HepG2 (cell line): ENCODE data around the gene CDH1. TPM values are rescaled to one million over a fixed set of nuclear protein-coding genes. Genes with fewer than 3 reads are reported as not detected.

Source experiments
- ARNTL ChIP-seq: sonication (generic); formaldehyde crosslinking; IDR thresholded peaks from 2 replicates; pipeline ENCODE4 v1.4.0; 2020; ENCODE audit warnings: mild to moderate bottlenecking, missing genetic modification reagents
- ASH2L ChIP-seq: fragments of 300-600, 200-600 bp; sonication (generic); IDR thresholded peaks from 2 replicates; pipeline ENCODE4 v1.7.0; 2017; ENCODE audit warnings: low read depth, mild to moderate bottlenecking, moderate library complexity, mixed read lengths, low read length; ENCODE audit not compliant: insufficient read length
- CHD2 ChIP-seq: IDR thresholded peaks from 2 replicates; pipeline ENCODE4 v1.6.1; 2011; ENCODE audit warnings: low read depth, low read length, improper control_type of control experiment
- FOXK1 ChIP-seq: sonication (generic); formaldehyde crosslinking; IDR thresholded peaks from 2 replicates; pipeline ENCODE4 v1.4.0; 2020; ENCODE audit warnings: low read depth, missing genetic modification reagents, borderline replicate concordance
- MAZ ChIP-seq, 2 experiments: sonication (generic) in 1 of 2; formaldehyde crosslinking in 1 of 2; IDR thresholded peaks; 2 replicates each; pipeline versions ENCODE4 v1.5.0 to v1.6.1; 2012 to 2020; ENCODE audit warnings: low read depth in 2 of 2, mild to moderate bottlenecking in 2 of 2, borderline replicate concordance in 1 of 2, improper control_type of control experiment in 1 of 2, low read length in 1 of 2, missing genetic modification reagents in 1 of 2, moderate library complexity in 1 of 2
- POLR2AphosphoS5 ChIP-seq: IDR thresholded peaks from 2 replicates; pipeline ENCODE4 v1.6.1; 2012; ENCODE audit warnings: low read depth, low read length
- SALL1 ChIP-seq: sonication (generic); formaldehyde crosslinking; IDR thresholded peaks from 2 replicates; pipeline ENCODE4 v1.8.0; 2022; ENCODE audit warnings: mild to moderate bottlenecking, missing genetic modification reagents
- TIGD3 ChIP-seq: sonication (generic); formaldehyde crosslinking; IDR thresholded peaks from 2 replicates; pipeline ENCODE4 v1.5.1; 2020; ENCODE audit warnings: mild to moderate bottlenecking, missing genetic modification reagents, borderline replicate concordance
- ZMYM4 ChIP-seq: sonication (generic); formaldehyde crosslinking; IDR thresholded peaks from 2 replicates; pipeline ENCODE4 v1.8.1; 2023; ENCODE audit warnings: mild to moderate bottlenecking, missing genetic modification reagents
- ZNF737 ChIP-seq: sonication (generic); formaldehyde crosslinking; IDR thresholded peaks from 2 replicates; pipeline ENCODE4 v1.5.0; 2020; ENCODE audit warnings: missing genetic modification reagents, mild to moderate bottlenecking, borderline replicate concordance
- ZNF788 ChIP-seq: sonication (generic); formaldehyde crosslinking; IDR thresholded peaks from 2 replicates; pipeline ENCODE4 v1.5.0; 2020; ENCODE audit warnings: mild to moderate bottlenecking, missing genetic modification reagents, borderline replicate concordance
- polyA plus RNA-seq, 8 experiments: library from polyadenylated mRNA; depleted of rRNA in 3 of 8; stranded (reverse) in 7 of 8; unstranded in 1 of 8; fragments of >200 nt; fragmentation: Illumina TruSeq in 4 of 8; extraction: Trizol in 4 of 8; gene quantifications; 2 replicates each; pipeline versions ENCODE4 v1.2.1 to v1.2.3, GENCODE V29; 2011 to 2016; ENCODE audit warnings: low read depth in 4 of 8, missing spikeins in 1 of 8, mixed read lengths in 1 of 8; ENCODE audit not compliant: insufficient read depth in 1 of 8
- total RNA-seq, 5 experiments: library from RNA; depleted of rRNA; stranded (reverse); fragments of >200 nt; fragmentation: Illumina TruSeq; extraction: Trizol; gene quantifications; 2 replicates each; pipeline ENCODE4 v1.2.3, GENCODE V29; 2016; ENCODE audit warnings: low read depth in 1 of 5
- TF ChIP-seq, protein P1 (sequence below): sonication (generic); formaldehyde crosslinking; IDR thresholded peaks from 2 replicates; pipeline ENCODE4 v1.4.0; 2020; ENCODE audit warnings: missing genetic modification reagents, borderline replicate concordance
- TF ChIP-seq, protein P2 (sequence below): sonication (generic); formaldehyde crosslinking; conservative IDR thresholded peaks from 2 replicates; pipeline ENCODE4 v1.4.0; 2020; ENCODE audit warnings: missing genetic modification reagents
- TF ChIP-seq, protein P3 (sequence below): sonication (generic); formaldehyde crosslinking; IDR thresholded peaks from 2 replicates; pipeline ENCODE4 v1.4.0; 2020; ENCODE audit warnings: mild to moderate bottlenecking, missing genetic modification reagents
- TF ChIP-seq, protein P4 (sequence below): sonication (generic); formaldehyde crosslinking; IDR thresholded peaks from 2 replicates; pipeline ENCODE4 v1.4.0; 2020; ENCODE audit warnings: missing genetic modification reagents
- TF ChIP-seq, protein P5 (sequence below): sonication (generic); formaldehyde crosslinking; IDR thresholded peaks from 2 replicates; pipeline ENCODE4 v1.4.0; 2020; ENCODE audit warnings: missing genetic modification reagents, borderline replicate concordance
- TF ChIP-seq, protein P6 (sequence below): IDR thresholded peaks from 2 replicates; pipeline ENCODE4 v1.6.1; 2016

CDH1 gene
- total and polyA plus RNA-seq, 2 of the 13 experiments (the other 11 are each of a cell fraction or from before 2014, with no cell fraction given): 0.95 to 9.8 TPM

DNA sequence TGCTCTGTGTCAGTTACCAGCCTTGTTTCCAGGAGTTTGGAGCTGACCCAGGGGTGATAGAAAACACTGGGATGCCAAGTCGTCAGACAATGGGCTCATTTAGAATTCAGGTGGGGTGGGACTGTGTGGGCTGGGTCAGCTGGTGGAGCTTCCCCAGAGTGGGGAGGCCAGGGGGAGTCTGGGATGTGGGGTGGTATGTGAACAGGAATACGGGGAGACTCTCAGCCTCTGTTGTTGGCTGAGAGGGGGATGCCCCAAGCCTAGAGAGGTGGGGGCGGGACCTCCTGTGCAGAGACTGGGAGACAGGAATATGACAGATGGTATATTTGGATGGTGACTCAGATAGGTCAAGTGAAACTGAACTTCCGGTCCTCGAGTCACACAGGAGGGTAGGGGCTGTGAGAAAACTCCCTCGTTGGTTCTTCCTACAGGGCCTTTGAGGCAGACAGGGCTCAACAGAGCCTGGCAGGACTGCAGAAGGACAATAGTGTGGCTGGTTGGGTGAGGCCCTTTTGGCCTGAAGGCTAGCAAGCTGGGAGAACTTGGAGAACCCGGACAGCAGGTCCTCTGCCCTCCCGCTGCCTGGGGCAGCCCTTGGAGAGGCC, 23.7 kb downstream of the CDH1 start (continued):
- TF ChIP-seq TIGD3 (CRISPR knock-in tag) (no peak), ARNTL (CRISPR knock-in tag) (0 out of 2 replicates have a peak, but pooled peaks have one; percentile 30), SALL1 (CRISPR knock-in tag) (peak; percentile 53; the same call in 1 of the 2 replicates), MAZ (IDR thresholded peaks at IDR 0.05; ENCODE audit: borderline replicate concordance, low read depth, low read length) (no peak; the same call in 1 of the 2 replicates), MAZ (CRISPR knock-in tag; IDR thresholded peaks at IDR 0.05; ENCODE audit: low read depth) (peak; percentile 34; the same call in 1 of the 2 replicates), CHD2 (no peak), ZMYM4 (no peak), ASH2L (no peak), ZNF737 (CRISPR knock-in tag) (no peak), ZNF788 (CRISPR knock-in tag) (peak; percentile 43; the same call in 1 of the 2 replicates), FOXK1 (CRISPR knock-in tag) (peak; percentile 26; the same call in 1 of the 2 replicates), POLR2AphosphoS5 (no peak)
- TF ChIP-seq, protein P1, sequence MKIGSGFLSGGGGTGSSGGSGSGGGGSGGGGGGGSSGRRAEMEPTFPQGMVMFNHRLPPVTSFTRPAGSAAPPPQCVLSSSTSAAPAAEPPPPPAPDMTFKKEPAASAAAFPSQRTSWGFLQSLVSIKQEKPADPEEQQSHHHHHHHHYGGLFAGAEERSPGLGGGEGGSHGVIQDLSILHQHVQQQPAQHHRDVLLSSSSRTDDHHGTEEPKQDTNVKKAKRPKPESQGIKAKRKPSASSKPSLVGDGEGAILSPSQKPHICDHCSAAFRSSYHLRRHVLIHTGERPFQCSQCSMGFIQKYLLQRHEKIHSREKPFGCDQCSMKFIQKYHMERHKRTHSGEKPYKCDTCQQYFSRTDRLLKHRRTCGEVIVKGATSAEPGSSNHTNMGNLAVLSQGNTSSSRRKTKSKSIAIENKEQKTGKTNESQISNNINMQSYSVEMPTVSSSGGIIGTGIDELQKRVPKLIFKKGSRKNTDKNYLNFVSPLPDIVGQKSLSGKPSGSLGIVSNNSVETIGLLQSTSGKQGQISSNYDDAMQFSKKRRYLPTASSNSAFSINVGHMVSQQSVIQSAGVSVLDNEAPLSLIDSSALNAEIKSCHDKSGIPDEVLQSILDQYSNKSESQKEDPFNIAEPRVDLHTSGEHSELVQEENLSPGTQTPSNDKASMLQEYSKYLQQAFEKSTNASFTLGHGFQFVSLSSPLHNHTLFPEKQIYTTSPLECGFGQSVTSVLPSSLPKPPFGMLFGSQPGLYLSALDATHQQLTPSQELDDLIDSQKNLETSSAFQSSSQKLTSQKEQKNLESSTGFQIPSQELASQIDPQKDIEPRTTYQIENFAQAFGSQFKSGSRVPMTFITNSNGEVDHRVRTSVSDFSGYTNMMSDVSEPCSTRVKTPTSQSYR (CRISPR knock-in tag): no peak
- TF ChIP-seq, protein P2, sequence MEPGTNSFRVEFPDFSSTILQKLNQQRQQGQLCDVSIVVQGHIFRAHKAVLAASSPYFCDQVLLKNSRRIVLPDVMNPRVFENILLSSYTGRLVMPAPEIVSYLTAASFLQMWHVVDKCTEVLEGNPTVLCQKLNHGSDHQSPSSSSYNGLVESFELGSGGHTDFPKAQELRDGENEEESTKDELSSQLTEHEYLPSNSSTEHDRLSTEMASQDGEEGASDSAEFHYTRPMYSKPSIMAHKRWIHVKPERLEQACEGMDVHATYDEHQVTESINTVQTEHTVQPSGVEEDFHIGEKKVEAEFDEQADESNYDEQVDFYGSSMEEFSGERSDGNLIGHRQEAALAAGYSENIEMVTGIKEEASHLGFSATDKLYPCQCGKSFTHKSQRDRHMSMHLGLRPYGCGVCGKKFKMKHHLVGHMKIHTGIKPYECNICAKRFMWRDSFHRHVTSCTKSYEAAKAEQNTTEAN (CRISPR knock-in tag): no peak
- TF ChIP-seq, protein P3, sequence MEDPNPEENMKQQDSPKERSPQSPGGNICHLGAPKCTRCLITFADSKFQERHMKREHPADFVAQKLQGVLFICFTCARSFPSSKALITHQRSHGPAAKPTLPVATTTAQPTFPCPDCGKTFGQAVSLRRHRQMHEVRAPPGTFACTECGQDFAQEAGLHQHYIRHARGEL: no peak
- TF ChIP-seq, protein P4, sequence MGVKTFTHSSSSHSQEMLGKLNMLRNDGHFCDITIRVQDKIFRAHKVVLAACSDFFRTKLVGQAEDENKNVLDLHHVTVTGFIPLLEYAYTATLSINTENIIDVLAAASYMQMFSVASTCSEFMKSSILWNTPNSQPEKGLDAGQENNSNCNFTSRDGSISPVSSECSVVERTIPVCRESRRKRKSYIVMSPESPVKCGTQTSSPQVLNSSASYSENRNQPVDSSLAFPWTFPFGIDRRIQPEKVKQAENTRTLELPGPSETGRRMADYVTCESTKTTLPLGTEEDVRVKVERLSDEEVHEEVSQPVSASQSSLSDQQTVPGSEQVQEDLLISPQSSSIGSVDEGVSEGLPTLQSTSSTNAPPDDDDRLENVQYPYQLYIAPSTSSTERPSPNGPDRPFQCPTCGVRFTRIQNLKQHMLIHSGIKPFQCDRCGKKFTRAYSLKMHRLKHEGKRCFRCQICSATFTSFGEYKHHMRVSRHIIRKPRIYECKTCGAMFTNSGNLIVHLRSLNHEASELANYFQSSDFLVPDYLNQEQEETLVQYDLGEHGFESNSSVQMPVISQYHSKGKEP (CRISPR knock-in tag): no peak
- TF ChIP-seq, protein P5, sequence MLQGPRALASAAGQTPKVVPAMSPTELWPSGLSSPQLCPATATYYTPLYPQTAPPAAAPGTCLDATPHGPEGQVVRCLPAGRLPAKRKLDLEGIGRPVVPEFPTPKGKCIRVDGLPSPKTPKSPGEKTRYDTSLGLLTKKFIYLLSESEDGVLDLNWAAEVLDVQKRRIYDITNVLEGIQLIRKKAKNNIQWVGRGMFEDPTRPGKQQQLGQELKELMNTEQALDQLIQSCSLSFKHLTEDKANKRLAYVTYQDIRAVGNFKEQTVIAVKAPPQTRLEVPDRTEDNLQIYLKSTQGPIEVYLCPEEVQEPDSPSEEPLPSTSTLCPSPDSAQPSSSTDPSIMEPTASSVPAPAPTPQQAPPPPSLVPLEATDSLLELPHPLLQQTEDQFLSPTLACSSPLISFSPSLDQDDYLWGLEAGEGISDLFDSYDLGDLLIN (CRISPR knock-in tag): no peak
- TF ChIP-seq, protein P6, sequence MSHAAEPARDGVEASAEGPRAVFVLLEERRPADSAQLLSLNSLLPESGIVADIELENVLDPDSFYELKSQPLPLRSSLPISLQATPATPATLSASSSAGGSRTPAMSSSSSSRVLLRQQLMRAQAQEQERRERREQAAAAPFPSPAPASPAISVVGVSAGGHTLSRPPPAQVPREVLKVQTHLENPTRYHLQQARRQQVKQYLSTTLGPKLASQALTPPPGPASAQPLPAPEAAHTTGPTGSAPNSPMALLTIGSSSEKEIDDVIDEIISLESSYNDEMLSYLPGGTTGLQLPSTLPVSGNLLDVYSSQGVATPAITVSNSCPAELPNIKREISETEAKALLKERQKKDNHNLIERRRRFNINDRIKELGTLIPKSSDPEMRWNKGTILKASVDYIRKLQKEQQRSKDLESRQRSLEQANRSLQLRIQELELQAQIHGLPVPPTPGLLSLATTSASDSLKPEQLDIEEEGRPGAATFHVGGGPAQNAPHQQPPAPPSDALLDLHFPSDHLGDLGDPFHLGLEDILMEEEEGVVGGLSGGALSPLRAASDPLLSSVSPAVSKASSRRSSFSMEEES (CRISPR knock-in tag): 0 out of 2 replicates have a peak, but pooled peaks have one; percentile 33
